Measurements from ENCODE around the gene PLB1. TPM values are rescaled to one million over a fixed set of nuclear protein-coding genes. Genes with fewer than 3 reads are reported as not detected.

PLB1 gene
- polyA plus RNA-seq, 3 donors: 20.2 to 35.8 (median 23.9) TPM

DNA sequence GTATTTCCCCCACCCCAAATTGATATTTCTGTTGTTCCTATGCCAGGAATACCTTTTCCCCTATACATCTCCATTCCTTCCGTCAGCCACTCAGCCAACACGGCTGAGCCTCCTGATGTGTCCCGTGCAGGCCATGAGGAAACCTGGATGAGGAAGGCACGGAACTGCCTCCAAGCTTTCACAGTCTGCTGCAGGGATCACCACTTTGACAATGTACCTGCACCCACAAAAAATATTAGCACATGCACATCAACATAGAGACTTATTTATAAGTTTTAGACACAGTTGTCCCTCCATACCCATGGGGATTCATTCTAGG lies 154.4 kb downstream of the PLB1 start:
- Mint-ChIP-seq H3K27ac (peak overlapping the region in 3 of 7 donors; percentile 1 to 47 (median 43)), H3K4me3 (no peak overlapping the region), H3K4me1 (peaks cover 10% of the 10 kb centered on the region), H3K36me3 (no peaks in the 10 kb centered on the region), H3K9me3 (no peaks in the 10 kb centered on the region), H3K27me3 (ENCODE audit: low read depth in 3 of 3) (peaks cover 1 to 7% (median 3%) of the 10 kb centered on the region in 3 donors)
- no peak for DNase-seq
- no peak overlapping the region for H3K9ac ChIP-seq (ENCODE audit: insufficient read depth, low read length, poor library complexity, severe bottlenecking)
- no peak overlapping the region for H3K27ac ChIP-seq (ENCODE audit: low read depth in 1 of 2, low read length in 2 of 2)
- H3K36me3 ChIP-seq (replicated peaks in 1 of 2; ENCODE audit: control insufficient read depth in 1 of 2, insufficient read depth in 2 of 2, low read length in 2 of 2): no peaks in the 10 kb centered on the region
- TF ChIP-seq CTCF (IDR thresholded peaks at IDR 0.05): no peak
- H3K79me2 ChIP-seq (ENCODE audit: insufficient read depth, low read length): no peaks in the 10 kb centered on the region
- H3K27me3 ChIP-seq (ENCODE audit: control insufficient read depth in 2 of 2, insufficient read depth in 2 of 2, low read length in 2 of 2): no peaks in the 10 kb centered on the region
- no peaks in the 10 kb centered on the region for H3K9me3 ChIP-seq (replicated peaks in 1 of 2; ENCODE audit: control insufficient read depth in 1 of 2, insufficient read depth in 1 of 2, low read length in 2 of 2)
- H3K4me3 ChIP-seq (replicated peaks in 1 of 3; ENCODE audit: low read depth in 2 of 3, low read length in 3 of 3): no peak overlapping the region
- no peak overlapping the region for H3K4me2 ChIP-seq (replicated peaks; ENCODE audit: extremely low read depth, low read length, poor library complexity, severe bottlenecking)
- H4K20me1 ChIP-seq (ENCODE audit: insufficient read depth, low read length): no peaks in the 10 kb centered on the region
- peaks cover 5 to 12% of the 10 kb centered on the region in 2 donors for H3K4me1 ChIP-seq (ENCODE audit: control insufficient read depth in 1 of 2, insufficient read depth in 2 of 2, low read length in 2 of 2)
- intact Hi-C loops (cut with micrococcal nuclease): no loop called here
- no peak overlapping the region for H2AFZ ChIP-seq (ENCODE audit: insufficient read depth, low read depth, low read length, poor library complexity, severe bottlenecking)
- WGBS (ENCODE audit: insufficient coverage): 71% methylated on average over 4 of the region's 4 CpGs

- no peaks in the 10 kb centered on the region for H3K9me3 Mint-ChIP-seq
- no peak overlapping the region for H3K27ac Mint-ChIP-seq
Observed at GRCh38 chr2:28652217-28652616, 156.4 kb downstream of the PLB1 start.

More at GRCh38 chr2:28652217-28652616, 156.4 kb downstream of the PLB1 start:
- DNase-seq: no peak
- Mint-ChIP-seq H3K36me3 (no peaks in the 10 kb centered on the region), H3K4me1 (peaks cover 10% of the 10 kb centered on the region), H3K27me3 (ENCODE audit: low read depth in 3 of 3) (peaks cover under 1 to 6% (median 3%) of the 10 kb centered on the region in 3 donors), H3K4me3 (no peak overlapping the region)
- Histone ChIP-seq H3K4me2 (replicated peaks; ENCODE audit: extremely low read depth, low read length, poor library complexity, severe bottlenecking) (no peak overlapping the region), H3K27me3 (ENCODE audit: control insufficient read depth in 2 of 2, insufficient read depth in 2 of 2, low read length in 2 of 2) (no peaks in the 10 kb centered on the region), H3K27ac (ENCODE audit: low read depth in 1 of 2, low read length in 2 of 2) (no peak overlapping the region), H3K9ac (ENCODE audit: insufficient read depth, low read length, poor library complexity, severe bottlenecking) (no peak overlapping the region), H3K36me3 (replicated peaks in 1 of 2; ENCODE audit: control insufficient read depth in 1 of 2, insufficient read depth in 2 of 2, low read length in 2 of 2) (no peaks in the 10 kb centered on the region), H3K4me1 (ENCODE audit: control insufficient read depth in 1 of 2, insufficient read depth in 2 of 2, low read length in 2 of 2) (peaks cover 5 to 11% of the 10 kb centered on the region in 2 donors), H3K9me3 (replicated peaks in 1 of 2; ENCODE audit: control insufficient read depth in 1 of 2, insufficient read depth in 1 of 2, low read length in 2 of 2) (no peaks in the 10 kb centered on the region), H2AFZ (ENCODE audit: insufficient read depth, low read depth, low read length, poor library complexity, severe bottlenecking) (no peak overlapping the region), H3K4me3 (replicated peaks in 1 of 3; ENCODE audit: low read depth in 2 of 3, low read length in 3 of 3) (no peak overlapping the region), H4K20me1 (ENCODE audit: insufficient read depth, low read length) (no peaks in the 10 kb centered on the region), H3K79me2 (ENCODE audit: insufficient read depth, low read length) (no peaks in the 10 kb centered on the region)
- no peak for TF ChIP-seq CTCF (IDR thresholded peaks at IDR 0.05)
- intact Hi-C loops (cut with micrococcal nuclease): no loop called here
- WGBS (ENCODE audit: insufficient coverage): no CpG with 5 or more reads among the region's 1 CpG
